HepG2 (cell line): ENCODE data around the gene CCDC88B. TPM values are rescaled to one million over a fixed set of nuclear protein-coding genes. Genes with fewer than 3 reads are reported as not detected.

Experiments used
- ATAC-seq: fragments of 200-7000 bp; cut with Tn5 transposase; 3 replicates; pipeline ENCODE4 v1.9.1; 2020; ENCODE audit warnings: mild to moderate bottlenecking, moderate library complexity
- BruUV-seq: library from RNA; stranded (reverse); fragments of 400-500 nt; replicated peaks from 2 replicates; lab custom pipeline; 2021; lab: Mats Ljungman, UMichigan
- CTCF ChIA-PET: fragments of 300-600 bp; formaldehyde crosslinking; extraction: SDS; loops from one replicate; lab custom pipeline; 2021; ENCODE audit warnings: low total read pairs, inconsistent platforms, low intra/inter-chr PET ratio; lab: Yijun Ruan, JAX
- POLR2A ChIA-PET: fragments of 350-600 bp; sonication (Branson Sonifier 250); formaldehyde crosslinking; loops from one replicate; lab custom pipeline; 2020; ENCODE audit warnings: antibody characterized with exemption, inconsistent platforms; lab: Yijun Ruan, JAX
- DNase-seq: peaks from one replicate; pipeline ENCODE4 v3.0.0-alpha.2; 2015; ENCODE audit warnings: low spot score
- FAIRE-seq: peaks from 3 replicates; lab custom pipeline; 2011; peaks lifted over from hg19 to GRCh38; lab: Jason Lieb, UNC
- H2AFZ ChIP-seq: one replicate; pipeline ENCODE4 v1.6.1; 2011; ENCODE audit warnings: low read length, inconsistent platforms
- H3K27ac ChIP-seq: fragments of 300-600 bp; 3 replicates; pipeline ENCODE4 v1.8.0; 2011; ENCODE audit warnings: mixed run types, mild to moderate bottlenecking, mixed read lengths, low read length, inconsistent platforms; ENCODE audit not compliant: insufficient read depth; ENCODE audit errors: extremely low read length
- H3K27me3 ChIP-seq, 2 experiments: fragments of 200-600 bp in 1 of 2; 2 replicates in 1 of 2; 3 replicates in 1 of 2; pipeline versions ENCODE4 v1.6.0 to v1.8.0; 2011; ENCODE audit warnings: low read length in 2 of 2, mild to moderate bottlenecking in 2 of 2, moderate library complexity in 2 of 2, inconsistent platforms in 1 of 2; ENCODE audit not compliant: insufficient read depth in 2 of 2, control insufficient read depth in 1 of 2
- H3K36me3 ChIP-seq, 2 experiments: fragments of 200-600 bp in 1 of 2; replicated peaks in 1 of 2; 2 replicates in 1 of 2; 3 replicates in 1 of 2; pipeline versions ENCODE4 v1.5.1 to v1.8.0; 2011; ENCODE audit warnings: low read length in 2 of 2, inconsistent platforms in 1 of 2; ENCODE audit not compliant: insufficient read depth in 2 of 2, control insufficient read depth in 1 of 2
- H3K4me1 ChIP-seq: 2 replicates; pipeline ENCODE4 v1.5.1; 2012; ENCODE audit warnings: low read length, inconsistent platforms; ENCODE audit not compliant: insufficient read depth
- H3K4me2 ChIP-seq: 2 replicates; pipeline ENCODE4 v1.6.0; 2011; ENCODE audit warnings: low read depth, low read length, inconsistent platforms
- H3K4me3 ChIP-seq, 3 experiments: fragments of 200-600 bp in 1 of 3; sonication (generic), shearing (Covaris generic) in 1 of 3; replicated peaks in 1 of 3; 2 replicates each; pipeline ENCODE4 v1.5.1; 2011 to 2016; ENCODE audit warnings: low read length in 3 of 3, inconsistent platforms in 2 of 3, low read depth in 2 of 3, mild to moderate bottlenecking in 2 of 3, control low read depth in 1 of 3, mixed read lengths in 1 of 3; ENCODE audit not compliant: insufficient read depth in 1 of 3
- H3K79me2 ChIP-seq: one replicate; pipeline ENCODE4 v1.6.1; 2011; ENCODE audit warnings: low read length, inconsistent platforms; ENCODE audit not compliant: insufficient read depth
- H3K9ac ChIP-seq: 2 replicates; pipeline ENCODE4 v1.6.0; 2011; ENCODE audit warnings: mild to moderate bottlenecking, low read depth, low read length, inconsistent platforms; ENCODE audit not compliant: insufficient read depth
- H3K9me3 ChIP-seq: 2 replicates; pipeline ENCODE4 v1.5.1; 2012; ENCODE audit warnings: mild to moderate bottlenecking, low read length
- H4K20me1 ChIP-seq: 2 replicates; pipeline ENCODE4 v1.6.0; 2011; ENCODE audit warnings: inconsistent platforms, mild to moderate bottlenecking, low read length, moderate library complexity; ENCODE audit not compliant: insufficient read depth
- ARNTL ChIP-seq: sonication (generic); formaldehyde crosslinking; IDR thresholded peaks from 2 replicates; pipeline ENCODE4 v1.4.0; 2020; ENCODE audit warnings: mild to moderate bottlenecking, missing genetic modification reagents
- FIP1L1 ChIP-seq: fragments of 200-400 bp; formaldehyde crosslinking; IDR thresholded peaks from 2 replicates; pipeline ENCODE4 v1.6.1; 2018; ENCODE audit warnings: low read depth, mild to moderate bottlenecking, low read length, moderate library complexity, borderline replicate concordance; ENCODE audit not compliant: insufficient read depth
- HMGXB4 ChIP-seq, 2 experiments: sonication (generic) in 1 of 2; formaldehyde crosslinking in 1 of 2; IDR thresholded peaks; 2 replicates each; pipeline versions ENCODE4 v1.4.0 to v1.6.1; 2018 to 2020; ENCODE audit warnings: missing genetic modification reagents in 2 of 2, borderline replicate concordance in 1 of 2, low read depth in 1 of 2, mild to moderate bottlenecking in 1 of 2, missing biosample characterization in 1 of 2
- KLF12 ChIP-seq: sonication (generic); formaldehyde crosslinking; IDR thresholded peaks from 2 replicates; pipeline ENCODE4 v1.4.0; 2020; ENCODE audit warnings: missing genetic modification reagents, borderline replicate concordance
- MAZ ChIP-seq, 2 experiments: sonication (generic) in 1 of 2; formaldehyde crosslinking in 1 of 2; IDR thresholded peaks; 2 replicates each; pipeline versions ENCODE4 v1.5.0 to v1.6.1; 2012 to 2020; ENCODE audit warnings: low read depth in 2 of 2, mild to moderate bottlenecking in 2 of 2, borderline replicate concordance in 1 of 2, improper control_type of control experiment in 1 of 2, low read length in 1 of 2, missing genetic modification reagents in 1 of 2, moderate library complexity in 1 of 2
- STAG1 ChIP-seq: sonication (generic); formaldehyde crosslinking; IDR thresholded peaks from 2 replicates; pipeline ENCODE4 v1.4.0; 2020; ENCODE audit warnings: missing genetic modification reagents
- ZBTB8A ChIP-seq: sonication (generic); formaldehyde crosslinking; IDR thresholded peaks from 2 replicates; pipeline ENCODE4 v1.4.0; 2020; ENCODE audit warnings: mild to moderate bottlenecking, low read depth, missing genetic modification reagents, borderline replicate concordance
- ZFP1 ChIP-seq: IDR thresholded peaks from 2 replicates; pipeline ENCODE4 v1.6.1; 2016
- ZKSCAN8 ChIP-seq: IDR thresholded peaks from 2 replicates; pipeline ENCODE4 v1.6.1; 2016; ENCODE audit warnings: borderline replicate concordance, missing genetic modification reagents, missing compliant biosample characterization
- ZNF292 ChIP-seq: sonication (generic); formaldehyde crosslinking; IDR thresholded peaks from 2 replicates; pipeline ENCODE4 v1.8.1; 2022; ENCODE audit warnings: mild to moderate bottlenecking, low read depth, missing genetic modification reagents, borderline replicate concordance
- ZNF362 ChIP-seq: sonication (generic); formaldehyde crosslinking; IDR thresholded peaks from 2 replicates; pipeline ENCODE4 v1.4.0; 2020; ENCODE audit warnings: missing genetic modification reagents, mild to moderate bottlenecking, borderline replicate concordance
- ZNF605 ChIP-seq: sonication (generic); formaldehyde crosslinking; IDR thresholded peaks from 2 replicates; pipeline ENCODE4 v1.8.0; 2022; ENCODE audit warnings: mild to moderate bottlenecking, missing genetic modification reagents
- ZNF777 ChIP-seq: sonication (generic); formaldehyde crosslinking; IDR thresholded peaks from 2 replicates; pipeline ENCODE4 v1.4.0; 2020; ENCODE audit warnings: missing genetic modification reagents
- ZSCAN22 ChIP-seq: sonication (generic); formaldehyde crosslinking; IDR thresholded peaks from 2 replicates; pipeline ENCODE4 v1.4.0; 2020; ENCODE audit warnings: mild to moderate bottlenecking, missing genetic modification reagents
- ZSCAN25 ChIP-seq: sonication (generic); formaldehyde crosslinking; IDR thresholded peaks from 2 replicates; pipeline ENCODE4 v1.8.0; 2022; ENCODE audit warnings: mild to moderate bottlenecking, missing genetic modification reagents
- WGBS: methylation state at CpG from one replicate; pipeline ENCODE4 v1.1.6; 2017; ENCODE audit warnings: low lambda C conversion rate; 5-methylcytosine and 5-hydroxymethylcytosine counted together
- in situ Hi-C: cut with HindIII; loops from 2 replicates; pipeline ENCODE4 v1.10.0; 2017; ENCODE audit warnings: low pct_unique_long_range_greater_than_20kb; ENCODE audit not compliant: extremely low pct_ligation_motif_present
- intact Hi-C: fragments of 100-400 bp; cut with micrococcal nuclease; formaldehyde crosslinking; loops from one replicate; pipeline ENCODE4 v1.10.0; 2022; ENCODE audit not compliant: unreplicated experiment
- polyA plus RNA-seq, 8 experiments: library from polyadenylated mRNA; depleted of rRNA in 3 of 8; stranded (reverse) in 7 of 8; unstranded in 1 of 8; fragments of >200 nt; fragmentation: Illumina TruSeq in 4 of 8; extraction: Trizol in 4 of 8; gene quantifications; 2 replicates each; pipeline versions ENCODE4 v1.2.1 to v1.2.3, GENCODE V29; 2011 to 2016; ENCODE audit warnings: low read depth in 4 of 8, missing spikeins in 1 of 8, mixed read lengths in 1 of 8; ENCODE audit not compliant: insufficient read depth in 1 of 8
- total RNA-seq, 5 experiments: library from RNA; depleted of rRNA; stranded (reverse); fragments of >200 nt; fragmentation: Illumina TruSeq; extraction: Trizol; gene quantifications; 2 replicates each; pipeline ENCODE4 v1.2.3, GENCODE V29; 2016; ENCODE audit warnings: low read depth in 1 of 5
- TF ChIP-seq, protein P1 (sequence below): sonication (generic); formaldehyde crosslinking; conservative IDR thresholded peaks from 2 replicates; pipeline ENCODE4 v1.8.0; 2022; ENCODE audit warnings: low read depth, missing genetic modification reagents
- TF ChIP-seq, protein P2 (sequence below): sonication (generic); formaldehyde crosslinking; IDR thresholded peaks from 2 replicates; pipeline ENCODE4 v1.4.0; 2020; ENCODE audit warnings: missing genetic modification reagents

Gene CCDC88B
- total and polyA plus RNA-seq, 2 of the 13 experiments (the other 11 are each of a cell fraction or from before 2014, with no cell fraction given), result 3.6 to 4.8 TPM

DNA sequence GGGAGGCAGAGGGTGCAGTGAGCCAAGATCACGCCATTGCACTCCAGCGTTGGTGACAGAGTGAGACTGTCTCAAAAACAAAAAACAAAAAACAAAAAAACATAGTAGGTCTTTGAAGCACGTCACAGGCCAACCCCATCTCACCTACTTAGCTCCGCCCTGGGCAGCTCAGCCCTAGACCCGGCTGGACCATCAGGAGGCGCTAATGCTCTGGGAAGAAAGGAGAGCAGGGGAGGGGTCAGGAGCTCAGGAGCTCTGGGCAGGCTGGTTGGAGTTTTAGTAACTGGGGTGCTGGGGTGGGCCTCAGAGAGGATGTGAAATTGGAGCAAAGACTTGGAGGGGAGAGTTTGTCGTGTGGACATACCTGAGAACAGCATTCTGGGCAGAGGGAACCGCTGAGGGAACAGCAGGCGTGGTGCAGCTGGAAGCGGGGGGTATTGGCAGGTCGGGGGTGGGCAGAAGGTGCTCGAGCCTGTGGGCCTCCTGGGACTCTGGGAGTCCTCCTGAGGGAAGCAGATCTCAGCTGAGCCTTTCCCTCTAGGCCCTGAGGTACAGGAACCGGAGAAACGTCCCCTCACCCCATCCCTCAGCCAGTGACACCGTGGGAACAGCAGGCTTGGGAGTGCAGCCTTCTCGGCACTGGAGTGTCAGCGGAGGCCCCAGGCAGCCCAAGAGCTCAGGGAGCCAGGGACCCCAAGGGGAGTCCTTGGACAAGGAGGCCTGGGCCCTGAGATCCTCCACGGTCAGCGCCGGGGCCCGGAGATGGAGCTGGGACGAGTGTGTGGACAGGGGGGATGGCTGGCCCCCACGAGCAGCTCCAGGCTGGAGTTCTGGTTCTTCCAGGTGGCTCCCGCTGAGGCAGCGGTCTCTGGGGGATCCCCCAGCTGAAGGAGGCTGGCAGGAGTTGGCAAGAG, 16.8 kb downstream of the CCDC88B start:
- H3K4me3 ChIP-seq, result peak overlapping the region in 1 of 3 experiments; percentile 40; a peak in 1 of 6 replicates
- in situ Hi-C loops, result no loop called here
- peaks cover 1 to 6% of the 10 kb centered on the region in 2 experiments; a peak in 2 of 5 replicates for H3K36me3 ChIP-seq
- peak; percentile 42 for FAIRE-seq
- peak overlapping the region; percentile 99 for H3K4me2 ChIP-seq
- no peaks in the 10 kb centered on the region for H3K9me3 ChIP-seq
- H3K9ac ChIP-seq, result peak overlapping the region; percentile 34
- ChIA-PET POLR2A (interaction anchor here (1.1 to 6.5 kb wide), 4 partner anchors 39 to 537 kb away, joined by 3 to 61 read pairs (median 3); partner anchors contain the start of genes ESRRA, PRDX5 and TRMT112), CTCF (no interaction called here)
- intact Hi-C loops, result no loop called here
- DNase-seq, result peak; percentile 65
- no peak overlapping the region for H3K27ac ChIP-seq
- BruUV-seq, result no TSS peak
- H2AFZ ChIP-seq, result no peak overlapping the region
- peaks cover 0 to 17% of the 10 kb centered on the region in 2 experiments; a peak in 3 of 5 replicates for H3K27me3 ChIP-seq
- ATAC-seq, result peak; percentile 14; the same call in 1 of the 3 replicates
- peaks cover 56% of the 10 kb centered on the region for H3K4me1 ChIP-seq
- WGBS, result 52% methylated on average over 12 of the region's 25 CpGs
- no peaks in the 10 kb centered on the region for H3K79me2 ChIP-seq
- H4K20me1 ChIP-seq, result no peaks in the 10 kb centered on the region
- TF ChIP-seq ZNF292 (CRISPR knock-in tag), result no peak
- TF ChIP-seq ARNTL (CRISPR knock-in tag), result no peak
- TF ChIP-seq ZNF777 (CRISPR knock-in tag), result no peak
- 0 out of 2 replicates have a peak, but pooled peaks have one; percentile 32 for TF ChIP-seq ZSCAN25 (CRISPR knock-in tag)
- peak; percentile 26; the same call in 1 of the 2 replicates for TF ChIP-seq STAG1 (CRISPR knock-in tag)
- TF ChIP-seq ZNF362, result no peak
- TF ChIP-seq ZNF605 (CRISPR knock-in tag), result 0 out of 2 replicates have a peak, but pooled peaks have one; percentile 20
- peak; percentile 45 to 63; a peak in 2 of 4 replicates for TF ChIP-seq HMGXB4 (CRISPR knock-in tag; IDR thresholded peaks at IDR 0.05; ENCODE audit: borderline replicate concordance in 1 of 2, low read depth in 1 of 2)
- TF ChIP-seq ZSCAN22 (CRISPR knock-in tag), result no peak
- TF ChIP-seq, protein P1, sequence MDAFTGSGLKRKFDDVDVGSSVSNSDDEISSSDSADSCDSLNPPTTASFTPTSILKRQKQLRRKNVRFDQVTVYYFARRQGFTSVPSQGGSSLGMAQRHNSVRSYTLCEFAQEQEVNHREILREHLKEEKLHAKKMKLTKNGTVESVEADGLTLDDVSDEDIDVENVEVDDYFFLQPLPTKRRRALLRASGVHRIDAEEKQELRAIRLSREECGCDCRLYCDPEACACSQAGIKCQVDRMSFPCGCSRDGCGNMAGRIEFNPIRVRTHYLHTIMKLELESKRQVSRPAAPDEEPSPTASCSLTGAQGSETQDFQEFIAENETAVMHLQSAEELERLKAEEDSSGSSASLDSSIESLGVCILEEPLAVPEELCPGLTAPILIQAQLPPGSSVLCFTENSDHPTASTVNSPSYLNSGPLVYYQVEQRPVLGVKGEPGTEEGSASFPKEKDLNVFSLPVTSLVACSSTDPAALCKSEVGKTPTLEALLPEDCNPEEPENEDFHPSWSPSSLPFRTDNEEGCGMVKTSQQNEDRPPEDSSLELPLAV (CRISPR knock-in tag), result no peak
- no peak for TF ChIP-seq ZFP1
- TF ChIP-seq, protein P2, sequence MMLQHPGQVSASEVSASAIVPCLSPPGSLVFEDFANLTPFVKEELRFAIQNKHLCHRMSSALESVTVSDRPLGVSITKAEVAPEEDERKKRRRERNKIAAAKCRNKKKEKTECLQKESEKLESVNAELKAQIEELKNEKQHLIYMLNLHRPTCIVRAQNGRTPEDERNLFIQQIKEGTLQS (CRISPR knock-in tag), result no peak
- TF ChIP-seq KLF12, result no peak
- TF ChIP-seq ZBTB8A (CRISPR knock-in tag), result no peak
- TF ChIP-seq ZKSCAN8, result no peak
- TF ChIP-seq FIP1L1, result no peak
- peak; percentile 43; the same call in 1 of the 2 replicates for TF ChIP-seq MAZ (IDR thresholded peaks at IDR 0.05; ENCODE audit: borderline replicate concordance, low read depth, low read length)
- TF ChIP-seq MAZ (CRISPR knock-in tag; IDR thresholded peaks at IDR 0.05; ENCODE audit: low read depth), result no peak
